ENCODE results near the gene NPB.

The NPB gene

GRCh38 chr17:81925860-81926450 lies 23.9 kb downstream of the NPB start:
- DNase-seq (ENCODE audit: low read depth), result no peak

GRCh38 chr17:81926451-81927151 lies 24.6 kb downstream of the NPB start:
- peak; percentile 90 for DNase-seq (ENCODE audit: low read depth)

GRCh38 chr17:81927152-81927652 lies 25.2 kb downstream of the NPB start:
- DNase-seq (ENCODE audit: low read depth), result no peak

- peak; percentile 97 for DNase-seq (ENCODE audit: low read depth)
Measured at GRCh38 chr17:81927653-81928543, 25.9 kb downstream of the NPB start, which contains the start of gene MAFG. MAFG (minus strand) TSS chr17:81927735; CDS start chr17:81923185, 4,550 bp downstream.

- peak; percentile 29 for DNase-seq (ENCODE audit: low read depth)
Measured at GRCh38 chr17:81928544-81929252, 26.7 kb downstream of the NPB start.

GRCh38 chr17:81929253-81930141 lies 27.5 kb downstream of the NPB start:
- DNase-seq (ENCODE audit: low read depth), result no peak

GRCh38 chr17:81930142-81931125 lies 28.4 kb downstream of the NPB start:
- no peak for DNase-seq (ENCODE audit: low read depth)

- no peak for DNase-seq (ENCODE audit: low read depth)
Measured at GRCh38 chr17:81931189-81931556, 29.1 kb downstream of the NPB start.

- DNase-seq (ENCODE audit: low read depth), result no peak
Measured at GRCh38 chr17:81931557-81932332, 29.7 kb downstream of the NPB start.

GRCh38 chr17:81932333-81932983 lies 30.4 kb downstream of the NPB start:
- DNase-seq (ENCODE audit: low read depth), result no peak

GRCh38 chr17:81933178-81933699 lies 31.2 kb downstream of the NPB start:
- DNase-seq (ENCODE audit: low read depth), result no peak

GRCh38 chr17:81934098-81934757 lies 32.2 kb downstream of the NPB start:
- no peak for DNase-seq (ENCODE audit: low read depth)

- DNase-seq (ENCODE audit: low read depth), result no peak
Measured at GRCh38 chr17:81934850-81935708, 33.0 kb downstream of the NPB start.

GRCh38 chr17:81935709-81936084 lies 33.7 kb downstream of the NPB start:
- no peak for DNase-seq (ENCODE audit: low read depth)

- DNase-seq (ENCODE audit: low read depth), result no peak
Measured at GRCh38 chr17:81939218-81939617, 37.2 kb downstream of the NPB start.

GRCh38 chr17:81939881-81940385 lies 37.9 kb downstream of the NPB start:
- DNase-seq (ENCODE audit: low read depth), result no peak

Data from ELR (cell line).